ENCODE results near the gene DLGAP1. TPM values are rescaled to one million over a fixed set of nuclear protein-coding genes. Genes with fewer than 3 reads are reported as not detected.

The DLGAP1 gene
- total and polyA plus RNA-seq, 2 of the 8 experiments (the other 6 are each of a cell fraction or from before 2014, with no cell fraction given): 11.8 to 16.9 TPM

DNA sequence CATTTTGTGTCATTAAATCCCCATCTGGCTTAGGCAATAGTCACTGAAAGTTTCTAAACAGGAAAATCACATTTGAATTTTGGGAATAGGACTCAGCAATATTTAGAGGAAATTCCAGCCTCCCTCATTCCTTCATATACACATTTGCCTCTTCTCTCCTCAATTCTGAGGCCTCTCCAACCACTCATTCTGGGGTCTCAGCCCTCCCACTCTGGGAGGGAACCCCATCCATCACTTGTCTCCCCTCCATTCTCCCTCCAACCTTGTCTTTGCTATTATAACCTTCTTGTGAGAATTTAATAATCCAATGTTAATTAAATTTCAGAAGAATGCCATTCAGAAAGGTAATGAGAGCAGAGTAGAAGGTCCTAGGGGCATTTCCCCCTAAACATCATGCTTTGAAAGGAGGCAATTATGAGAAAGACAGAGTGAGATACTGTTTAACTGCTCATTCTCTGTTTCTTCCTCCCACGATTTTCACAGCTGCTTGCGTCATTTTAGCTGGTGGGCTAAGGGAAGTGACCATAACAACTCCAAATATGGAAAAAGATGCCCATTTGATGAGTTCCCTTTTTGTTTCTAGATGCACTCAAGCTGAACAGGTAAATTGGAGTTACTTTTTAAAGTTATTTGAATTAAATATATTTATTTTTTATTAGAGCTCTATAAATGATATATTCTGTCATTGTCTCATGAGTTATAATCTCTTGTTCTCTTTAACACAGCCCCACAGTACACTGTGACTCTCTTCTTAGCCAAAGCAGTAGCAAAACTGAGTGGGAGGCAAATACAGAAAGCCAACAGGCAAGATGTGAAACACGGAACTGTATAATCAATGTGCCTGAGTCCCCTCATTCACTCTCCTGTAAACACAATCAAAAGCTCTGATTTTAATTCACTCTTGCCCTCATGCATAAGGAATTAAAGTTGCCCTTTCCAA, 135.1 kb downstream of the DLGAP1 start:
- Histone ChIP-seq H3K27me3 (replicated peaks in 1 of 4; ENCODE audit: control insufficient read depth in 3 of 4, extremely low read depth in 1 of 4, insufficient read depth in 3 of 4, low read length in 3 of 4) (no peaks in the 10 kb centered on the region), H4K8ac (ENCODE audit: extremely low read depth, insufficient read depth, low read length) (no peak overlapping the region), H3K4ac (replicated peaks; ENCODE audit: insufficient read length, low read depth, low read length) (no peak overlapping the region), H3K79me2 (ENCODE audit: control insufficient read depth in 1 of 2, insufficient read depth in 2 of 2, low read length in 2 of 2) (peaks cover 0 to 47% of the 10 kb centered on the region in 2 experiments; a peak in 2 of 4 replicates), H4K91ac (replicated peaks; ENCODE audit: insufficient read length, low read length) (no peak overlapping the region), H3K79me1 (ENCODE audit: low read depth, low read length) (no peaks in the 10 kb centered on the region), H3K27ac (ENCODE audit: low read depth, low read length) (no peak overlapping the region), H2AFZ (ENCODE audit: low read length) (no peak overlapping the region), H2AK5ac (ENCODE audit: low read depth, low read length) (no peak overlapping the region; the same call in 1 of the 2 replicates), H3K4me1 (replicated peaks in 1 of 4; ENCODE audit: control insufficient read depth in 3 of 4, insufficient read depth in 4 of 4, low read length in 3 of 4) (no peaks in the 10 kb centered on the region; a peak in 1 of 7 replicates), H2BK20ac (ENCODE audit: low read length) (no peak overlapping the region), H2BK12ac (ENCODE audit: low read depth, low read length) (no peak overlapping the region), H4K20me1 (replicated peaks in 1 of 2; ENCODE audit: control insufficient read depth in 1 of 2, insufficient read depth in 2 of 2, low read length in 2 of 2) (no peaks in the 10 kb centered on the region), H3K36me3 (ENCODE audit: control insufficient read depth in 2 of 4, insufficient read depth in 4 of 4, low read length in 3 of 4) (no peaks in the 10 kb centered on the region), H3K23me2 (ENCODE audit: low read depth, low read length) (no peaks in the 10 kb centered on the region), H2BK15ac (ENCODE audit: low read length) (no peak overlapping the region), H3K56ac (replicated peaks; ENCODE audit: insufficient read length, low read depth, low read length) (no peak overlapping the region), H3K18ac (ENCODE audit: extremely low read depth, low read length) (no peak overlapping the region), H3K14ac (ENCODE audit: insufficient read length) (no peak overlapping the region), H4K5ac (ENCODE audit: insufficient read length, low read depth, low read length) (no peak overlapping the region), H3K9ac (replicated peaks in 1 of 4; ENCODE audit: extremely low read depth in 1 of 4, low read depth in 3 of 4, low read length in 3 of 4) (no peak overlapping the region), H2BK5ac (ENCODE audit: low read depth, low read length) (no peak overlapping the region), H3K9me3 (ENCODE audit: insufficient read depth in 2 of 2, low read depth in 1 of 2, low read length in 1 of 2) (no peaks in the 10 kb centered on the region), H3K4me2 (ENCODE audit: insufficient read depth in 1 of 2, low read depth in 2 of 2, low read length in 2 of 2) (no peak overlapping the region), H3K23ac (ENCODE audit: insufficient read length) (no peak overlapping the region), H3K4me3 (ENCODE audit: extremely low read depth in 1 of 4, insufficient read depth in 2 of 4, low read depth in 3 of 4, low read length in 4 of 4) (no peak overlapping the region), H2BK120ac (replicated peaks; ENCODE audit: low read depth, low read length) (no peak overlapping the region)
- TF ChIP-seq MAFK (IDR thresholded peaks at IDR 0.05; ENCODE audit: low read depth, low read length): no peak
- ChIA-PET CTCF (ENCODE audit: partially characterized antibody) (no interaction called here), POLR2A (ENCODE audit: partially characterized antibody) (no interaction called here)
- DNase-seq (ENCODE audit: low read depth in 1 of 2, low spot score in 2 of 2) (no peak), FAIRE-seq (no peak)
- 94% methylated on average over 3 of the region's 3 CpGs; no CpG with 5 or more reads in 1 of the 2 experiments for WGBS, 2 experiments (ENCODE audit: extremely low coverage in 1 of 2, insufficient coverage in 1 of 2, insufficient read length in 1 of 2, insufficient replicate concordance in 2 of 2, low coverage in 1 of 2, low lambda C conversion rate in 2 of 2, missing lambda C conversion rate in 1 of 2)
